Measurements from ENCODE around the gene RASEF. TPM values are rescaled to one million over a fixed set of nuclear protein-coding genes. Genes with fewer than 3 reads are reported as not detected.

RASEF gene
- total RNA-seq, 1 donor from 2014 or later, result 7.6 TPM

- no peak for DNase-seq (ENCODE audit: extremely low spot score in 2 of 2)
- Histone ChIP-seq H3K36me3 (no peaks in the 10 kb centered on the region), H3K4me3 (no peak overlapping the region), H3K27me3 (no peaks in the 10 kb centered on the region), H3K9me3 (no peaks in the 10 kb centered on the region), H3K27ac (no peak overlapping the region), H3K4me1 (no peaks in the 10 kb centered on the region)
- no peak for TF ChIP-seq POLR2AphosphoS5 (IDR thresholded peaks at IDR 0.05; ENCODE audit: insufficient read depth in 1 of 2, low read depth in 1 of 2)
- TF ChIP-seq POLR2A (IDR thresholded peaks at IDR 0.05), result no peak
- TF ChIP-seq, protein P1, sequence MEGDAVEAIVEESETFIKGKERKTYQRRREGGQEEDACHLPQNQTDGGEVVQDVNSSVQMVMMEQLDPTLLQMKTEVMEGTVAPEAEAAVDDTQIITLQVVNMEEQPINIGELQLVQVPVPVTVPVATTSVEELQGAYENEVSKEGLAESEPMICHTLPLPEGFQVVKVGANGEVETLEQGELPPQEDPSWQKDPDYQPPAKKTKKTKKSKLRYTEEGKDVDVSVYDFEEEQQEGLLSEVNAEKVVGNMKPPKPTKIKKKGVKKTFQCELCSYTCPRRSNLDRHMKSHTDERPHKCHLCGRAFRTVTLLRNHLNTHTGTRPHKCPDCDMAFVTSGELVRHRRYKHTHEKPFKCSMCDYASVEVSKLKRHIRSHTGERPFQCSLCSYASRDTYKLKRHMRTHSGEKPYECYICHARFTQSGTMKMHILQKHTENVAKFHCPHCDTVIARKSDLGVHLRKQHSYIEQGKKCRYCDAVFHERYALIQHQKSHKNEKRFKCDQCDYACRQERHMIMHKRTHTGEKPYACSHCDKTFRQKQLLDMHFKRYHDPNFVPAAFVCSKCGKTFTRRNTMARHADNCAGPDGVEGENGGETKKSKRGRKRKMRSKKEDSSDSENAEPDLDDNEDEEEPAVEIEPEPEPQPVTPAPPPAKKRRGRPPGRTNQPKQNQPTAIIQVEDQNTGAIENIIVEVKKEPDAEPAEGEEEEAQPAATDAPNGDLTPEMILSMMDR (IDR thresholded peaks at IDR 0.05), result no peak
- intact Hi-C loops (cut with DNase I), result no loop called here
Observed at GRCh38 chr9:83034026-83034425, 28.9 kb downstream of the RASEF start.

- TF ChIP-seq, protein P1 (IDR thresholded peaks at IDR 0.05), result no peak
- TF ChIP-seq POLR2A (IDR thresholded peaks at IDR 0.05) (no peak), POLR2AphosphoS5 (IDR thresholded peaks at IDR 0.05; ENCODE audit: insufficient read depth in 1 of 2, low read depth in 1 of 2) (no peak)
- Histone ChIP-seq H3K4me3 (no peak overlapping the region), H3K9me3 (no peaks in the 10 kb centered on the region), H3K36me3 (no peaks in the 10 kb centered on the region), H3K4me1 (no peaks in the 10 kb centered on the region), H3K27me3 (no peaks in the 10 kb centered on the region), H3K27ac (no peak overlapping the region)
- intact Hi-C loops (cut with DNase I), result no loop called here
- no peak for DNase-seq (ENCODE audit: extremely low spot score in 2 of 2)
Observed at GRCh38 chr9:83032065-83032625, 30.8 kb downstream of the RASEF start.

GRCh38 chr9:83030391-83031107 is 32.4 kb downstream of the RASEF start:
- Histone ChIP-seq H3K9me3 (no peaks in the 10 kb centered on the region), H3K27me3 (no peaks in the 10 kb centered on the region), H3K4me1 (no peaks in the 10 kb centered on the region), H3K27ac (no peak overlapping the region), H3K4me3 (no peak overlapping the region), H3K36me3 (no peaks in the 10 kb centered on the region)
- no peak for TF ChIP-seq POLR2AphosphoS5 (IDR thresholded peaks at IDR 0.05; ENCODE audit: insufficient read depth in 1 of 2, low read depth in 1 of 2)
- intact Hi-C loops (cut with DNase I), result no loop called here
- no peak for DNase-seq (ENCODE audit: extremely low spot score in 2 of 2)

GRCh38 chr9:83029531-83030137 is 33.3 kb downstream of the RASEF start:
- TF ChIP-seq POLR2A (IDR thresholded peaks at IDR 0.05) (no peak), POLR2AphosphoS5 (IDR thresholded peaks at IDR 0.05; ENCODE audit: insufficient read depth in 1 of 2, low read depth in 1 of 2) (no peak)
- TF ChIP-seq, protein P1 (IDR thresholded peaks at IDR 0.05), result no peak
- Histone ChIP-seq H3K9me3 (no peaks in the 10 kb centered on the region), H3K4me1 (no peaks in the 10 kb centered on the region), H3K36me3 (no peaks in the 10 kb centered on the region), H3K4me3 (no peak overlapping the region), H3K27me3 (no peaks in the 10 kb centered on the region), H3K27ac (no peak overlapping the region)
- intact Hi-C loops (cut with DNase I), result no loop called here
- DNase-seq (ENCODE audit: extremely low spot score in 2 of 2), result no peak

DNA sequence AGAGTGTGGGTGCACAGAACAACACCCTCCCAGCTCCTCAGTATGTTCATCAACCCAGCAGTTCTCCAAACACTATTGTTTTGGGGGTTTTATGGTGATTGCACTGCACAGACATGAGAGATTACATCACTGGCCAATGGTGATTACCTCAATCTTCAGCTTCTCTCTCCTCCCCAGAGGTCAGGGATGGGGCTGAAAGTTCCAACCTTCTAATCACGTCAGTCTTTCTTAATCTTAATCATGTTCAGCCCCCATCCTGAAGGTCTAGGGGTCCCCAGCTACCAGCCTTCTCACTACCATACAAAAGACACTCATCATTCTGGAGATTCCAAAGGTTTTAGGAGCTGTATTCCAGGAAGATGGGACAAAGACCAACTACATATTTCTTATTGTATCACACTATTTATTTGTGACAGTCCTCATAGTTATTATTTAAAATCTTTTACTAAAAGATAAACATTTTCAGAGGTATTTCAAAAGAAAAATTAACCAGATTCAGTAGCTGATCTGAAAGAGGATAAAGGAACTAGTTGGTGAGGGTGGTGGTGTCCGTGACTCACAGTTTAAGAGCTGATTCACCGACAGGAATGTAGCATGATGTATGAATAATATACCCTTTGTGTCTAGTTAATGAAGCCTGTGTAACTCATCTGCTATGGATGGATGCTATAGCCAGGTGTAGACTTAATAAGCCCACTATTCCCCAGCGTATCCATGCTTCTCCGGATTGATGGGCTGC is 35.6 kb downstream of the RASEF start:
- H3K4me3 ChIP-seq, result no peak overlapping the region
- no peaks in the 10 kb centered on the region for H3K4me1 ChIP-seq
- no peaks in the 10 kb centered on the region for H3K27me3 ChIP-seq
- intact Hi-C loops (cut with DNase I), result no loop called here
- TF ChIP-seq POLR2A (IDR thresholded peaks at IDR 0.05), result no peak
- TF ChIP-seq, protein P1 (IDR thresholded peaks at IDR 0.05), result no peak
- no peak for TF ChIP-seq POLR2AphosphoS5 (IDR thresholded peaks at IDR 0.05; ENCODE audit: insufficient read depth in 1 of 2, low read depth in 1 of 2)
- no peak overlapping the region for H3K27ac ChIP-seq
- H3K36me3 ChIP-seq, result no peaks in the 10 kb centered on the region
- no peaks in the 10 kb centered on the region for H3K9me3 ChIP-seq
- DNase-seq (ENCODE audit: extremely low spot score in 2 of 2), result no peak
